Measurements from ENCODE around the gene CMC2.
A peak's percentile ranks its signal among the peaks of the same experiment; 100 is the strongest.

Gene CMC2

GRCh38 chr16:80935691-80936090 is 71.0 kb downstream of the CMC2 start:
- DNase-seq: no peak

- DNase-seq: peak in 6 of 58 donors; percentile 4 to 32 (median 12)
Measured at GRCh38 chr16:80932708-80933095, 74.0 kb downstream of the CMC2 start.

GRCh38 chr16:80931801-80932707 is 74.6 kb downstream of the CMC2 start:
- DNase-seq: peak in 56 of 58 donors; percentile 19 to 86 (median 63)

- DNase-seq: peak in 29 of 58 donors; percentile 1 to 56 (median 11)
Measured at GRCh38 chr16:80924372-80924978, 82.2 kb downstream of the CMC2 start.

GRCh38 chr16:80923356-80923755 is 83.3 kb downstream of the CMC2 start:
- no peak for DNase-seq
